ENCODE measurements around the gene MCOLN1.

MCOLN1 gene
- 4.0 to 6.2 (median 5.0) reads per million in 4 donors for total RNA-seq

- DNase-seq: peak; percentile 98 to 100 (median 99)
Observed at GRCh38 chr19:7522072-7522922, at the start of gene MCOLN1. Gene MCOLN1 (plus strand): TSS chr19:7522624. CDS start chr19:7522751, 127 bp downstream.

GRCh38 chr19:7475665-7476064 is 46.8 kb upstream of the MCOLN1 start:
- no peak for DNase-seq

GRCh38 chr19:7476241-7476640 is 46.2 kb upstream of the MCOLN1 start:
- no peak for DNase-seq

GRCh38 chr19:7476777-7477494 is 45.5 kb upstream of the MCOLN1 start:
- no peak for DNase-seq

GRCh38 chr19:7477758-7478157 is 44.7 kb upstream of the MCOLN1 start:
- DNase-seq: no peak

GRCh38 chr19:7478173-7478842 is 44.1 kb upstream of the MCOLN1 start:
- DNase-seq: no peak

GRCh38 chr19:7478843-7479227 is 43.6 kb upstream of the MCOLN1 start:
- no peak for DNase-seq

- DNase-seq: no peak
Observed at GRCh38 chr19:7480222-7480969, 42.0 kb upstream of the MCOLN1 start.

GRCh38 chr19:7480970-7481255 is 41.5 kb upstream of the MCOLN1 start:
- no peak for DNase-seq

- no peak for DNase-seq
Observed at GRCh38 chr19:7482584-7483439, 39.6 kb upstream of the MCOLN1 start.

- no peak for DNase-seq
Observed at GRCh38 chr19:7483720-7484201, 38.7 kb upstream of the MCOLN1 start.

GRCh38 chr19:7486923-7487322 is 35.5 kb upstream of the MCOLN1 start:
- DNase-seq: no peak

- DNase-seq: peak; percentile 73 to 89 (median 85)
Observed at GRCh38 chr19:7488736-7489353, 33.6 kb upstream of the MCOLN1 start, which contains the start of gene PEX11G. Gene PEX11G (minus strand): TSS chr19:7489035. CDS start chr19:7489010, 25 bp downstream.

GRCh38 chr19:7489609-7490044 is 32.8 kb upstream of the MCOLN1 start:
- no peak for DNase-seq

- DNase-seq: peak in 1 of 5 donors; percentile 79
Observed at GRCh38 chr19:7492142-7492541, 30.3 kb upstream of the MCOLN1 start.

GRCh38 chr19:7492558-7492957 is 29.9 kb upstream of the MCOLN1 start:
- no peak for DNase-seq

GRCh38 chr19:7494416-7495098 is 27.9 kb upstream of the MCOLN1 start:
- no peak for DNase-seq

GRCh38 chr19:7497292-7497691 is 25.1 kb upstream of the MCOLN1 start:
- no peak for DNase-seq

GRCh38 chr19:7500811-7501450 is 21.5 kb upstream of the MCOLN1 start:
- DNase-seq: peak in 1 of 5 donors; percentile 57

GRCh38 chr19:7502552-7502951 is 19.9 kb upstream of the MCOLN1 start:
- DNase-seq: no peak

All from T-helper 1 cell (primary cell).